T-helper 1 cell (primary cell): ENCODE data around the gene CAMSAP2.
"Not testable (repeated sequence)": the region's sequence is repeated elsewhere in the genome, so short reads cannot be mapped to it uniquely, and the experiment has no call there.

ENCODE experiments used
- DNase-seq, 5 donors: peaks; one replicate each; pipeline ENCODE4 v3.0.0-alpha.2; 2012 to 2020

CAMSAP2 gene

GRCh38 chr1:200786788-200787187, 48.1 kb downstream of the CAMSAP2 start:
- DNase-seq = no peak

GRCh38 chr1:200787896-200788387, 49.2 kb downstream of the CAMSAP2 start:
- no peak for DNase-seq

- DNase-seq = not testable (repeated sequence)
Observed at GRCh38 chr1:200791012-200791411, 52.3 kb downstream of the CAMSAP2 start.

GRCh38 chr1:200793677-200794076, 55.0 kb downstream of the CAMSAP2 start:
- no peak for DNase-seq

- no peak for DNase-seq
Observed at GRCh38 chr1:200794506-200795065, 55.9 kb downstream of the CAMSAP2 start.

GRCh38 chr1:200795156-200795555, 56.5 kb downstream of the CAMSAP2 start:
- DNase-seq = no peak

- DNase-seq = no peak
Observed at GRCh38 chr1:200802042-200802441, 63.3 kb downstream of the CAMSAP2 start.

GRCh38 chr1:200802865-200803512, 64.3 kb downstream of the CAMSAP2 start:
- peak; percentile 29 to 67 (median 55) for DNase-seq

GRCh38 chr1:200805719-200806118, 67.0 kb downstream of the CAMSAP2 start:
- no peak for DNase-seq

GRCh38 chr1:200808846-200809245, 70.2 kb downstream of the CAMSAP2 start:
- DNase-seq = no peak

- no peak for DNase-seq
Observed at GRCh38 chr1:200811704-200812103, 73.0 kb downstream of the CAMSAP2 start.

- not testable (repeated sequence) for DNase-seq
Observed at GRCh38 chr1:200816624-200817224, 78.0 kb downstream of the CAMSAP2 start.

- no peak for DNase-seq
Observed at GRCh38 chr1:200818248-200818647, 79.6 kb downstream of the CAMSAP2 start.

GRCh38 chr1:200819726-200820125, 81.0 kb downstream of the CAMSAP2 start:
- no peak for DNase-seq

GRCh38 chr1:200831091-200831490, 92.4 kb downstream of the CAMSAP2 start:
- no peak for DNase-seq

- DNase-seq = no peak
Observed at GRCh38 chr1:200834383-200834782, 95.7 kb downstream of the CAMSAP2 start.

GRCh38 chr1:200836213-200836612, 97.5 kb downstream of the CAMSAP2 start:
- no peak for DNase-seq

GRCh38 chr1:200837931-200838571, 99.4 kb downstream of the CAMSAP2 start:
- DNase-seq = no peak

GRCh38 chr1:200838676-200839445, 100.2 kb downstream of the CAMSAP2 start:
- DNase-seq = no peak

GRCh38 chr1:200845360-200845759, 106.7 kb downstream of the CAMSAP2 start:
- no peak for DNase-seq

- no peak for DNase-seq
Observed at GRCh38 chr1:200846398-200846797, 107.7 kb downstream of the CAMSAP2 start.

- no peak for DNase-seq
Observed at GRCh38 chr1:200849430-200849829, 110.7 kb downstream of the CAMSAP2 start.

GRCh38 chr1:200850554-200850953, 111.9 kb downstream of the CAMSAP2 start:
- DNase-seq = no peak
